Stimulated activated CD8-positive, alpha-beta memory T cell treated with anti-CD3 and anti-CD28 coated beads, Interleukin-7, amount 100 ng/mL, for 24 hours (primary cell): ENCODE measurements around the gene RNF141.
A peak's percentile ranks its signal among the peaks of the same experiment; 100 is the strongest.

ENCODE experiments used
- DNase-seq: peaks from one replicate; pipeline ENCODE4 v3.0.0-alpha.2; 2020; ENCODE audit warnings: low read depth

RNF141 gene, protein sequence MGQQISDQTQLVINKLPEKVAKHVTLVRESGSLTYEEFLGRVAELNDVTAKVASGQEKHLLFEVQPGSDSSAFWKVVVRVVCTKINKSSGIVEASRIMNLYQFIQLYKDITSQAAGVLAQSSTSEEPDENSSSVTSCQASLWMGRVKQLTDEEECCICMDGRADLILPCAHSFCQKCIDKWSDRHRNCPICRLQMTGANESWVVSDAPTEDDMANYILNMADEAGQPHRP

DNA sequence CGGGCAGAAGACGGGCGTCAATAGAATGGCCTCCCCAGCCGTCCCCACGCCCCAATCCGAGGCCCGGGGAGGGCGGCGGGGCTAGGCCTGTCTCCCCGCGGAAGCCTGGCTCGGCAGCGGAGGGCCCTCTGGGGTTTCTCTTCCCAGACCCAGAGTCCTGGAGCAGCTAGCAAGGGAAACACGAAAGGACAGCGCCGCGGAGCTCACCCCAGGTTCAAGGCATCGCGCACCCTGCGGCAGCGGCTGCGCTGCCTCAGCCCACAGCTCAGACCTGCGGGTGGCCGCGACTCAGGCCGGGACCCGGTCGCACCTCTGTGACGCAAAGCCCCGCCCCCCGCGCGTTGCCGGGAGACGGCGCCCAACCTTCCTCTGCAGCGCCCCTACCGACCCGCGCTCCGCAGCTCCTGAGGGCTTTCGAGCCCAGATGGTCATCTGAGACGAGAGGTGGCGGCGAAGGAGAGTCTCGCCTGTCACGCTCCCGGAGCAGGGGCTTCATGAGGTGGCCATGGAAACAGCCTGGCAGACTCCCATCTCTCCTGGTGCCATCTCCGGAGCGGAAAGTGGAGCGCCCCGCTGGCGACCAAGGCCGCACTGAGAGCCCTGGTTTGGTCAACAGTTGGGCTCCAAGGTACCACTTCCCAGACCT, at the start of gene RNF141:
Gene RNF141, minus strand, starts transcription at position 273 of the 646 bp plus-strand sequence. CDS start 7,029 bp downstream, outside the sequence.
- DNase-seq = peak; percentile 96

GRCh38 chr11:10590218-10590915, 49.4 kb upstream of the RNF141 start:
- DNase-seq = no peak

- no peak for DNase-seq
These were observed 47.9 kb upstream of the RNF141 start for GRCh38 chr11:10588904-10589303.

DNA sequence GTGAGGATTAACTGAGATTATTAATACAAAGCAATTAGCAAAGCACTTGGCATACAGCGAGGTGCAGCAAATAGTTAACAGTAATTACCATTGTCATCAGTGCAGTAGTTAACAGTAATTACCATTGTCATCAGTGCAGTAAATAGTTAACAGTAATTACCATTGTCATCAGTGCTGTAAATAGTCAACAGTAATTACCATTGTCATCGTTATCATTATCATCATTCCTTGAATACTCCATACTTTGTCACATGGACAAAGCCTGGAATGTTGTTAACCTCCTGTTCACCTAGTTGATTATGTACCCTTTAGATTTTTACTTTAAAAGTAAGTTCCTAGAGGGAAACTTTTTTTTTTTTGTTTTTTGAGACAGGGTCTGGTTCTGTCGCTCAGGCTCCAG, 47.0 kb upstream of the RNF141 start:
- DNase-seq = no peak

DNA sequence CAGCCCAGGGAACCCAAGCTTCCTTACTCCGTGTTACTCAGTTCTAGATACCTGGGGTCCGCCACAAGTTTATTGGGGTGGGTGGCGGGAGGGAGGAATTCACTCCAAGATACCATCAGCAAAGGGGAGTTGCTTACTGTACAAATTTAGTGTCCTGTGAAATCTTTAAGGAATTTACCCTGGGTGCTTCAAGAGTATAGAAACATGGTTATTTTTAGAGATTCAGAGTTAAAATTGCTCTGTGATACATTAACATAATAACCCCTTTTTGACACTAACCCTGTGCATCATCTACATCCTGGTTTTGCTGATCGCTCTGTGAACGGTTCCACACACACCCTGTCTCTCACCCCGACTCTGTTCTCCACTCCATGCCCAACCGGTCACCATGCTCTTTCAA, 46.4 kb upstream of the RNF141 start:
- no peak for DNase-seq

DNA sequence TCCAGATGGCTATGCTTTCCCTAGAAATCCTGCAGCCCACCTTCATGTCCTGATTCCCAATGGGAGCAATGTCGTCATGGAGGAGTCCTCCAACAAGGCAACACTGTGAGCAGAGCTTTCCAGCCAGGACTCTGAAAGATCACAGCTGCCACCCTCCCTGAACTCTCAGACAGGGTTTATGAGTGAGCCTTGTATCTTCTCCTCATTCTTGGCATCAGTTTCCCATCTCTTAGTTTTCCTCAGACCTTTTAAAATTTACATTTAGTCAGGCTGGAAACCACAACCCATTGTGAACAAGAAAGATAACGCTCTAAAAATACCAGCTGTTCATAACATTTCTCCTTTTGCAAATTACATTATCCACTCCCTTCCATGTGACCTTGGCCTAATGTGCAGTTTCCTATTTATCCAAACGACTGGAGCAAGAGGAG, 43.1 kb upstream of the RNF141 start:
- DNase-seq = no peak

- no peak for DNase-seq
These were observed 40.6 kb upstream of the RNF141 start for GRCh38 chr11:10581481-10582019.

GRCh38 chr11:10580623-10581022, 39.6 kb upstream of the RNF141 start:
- DNase-seq = no peak

GRCh38 chr11:10579700-10580099, 38.7 kb upstream of the RNF141 start:
- no peak for DNase-seq

DNA sequence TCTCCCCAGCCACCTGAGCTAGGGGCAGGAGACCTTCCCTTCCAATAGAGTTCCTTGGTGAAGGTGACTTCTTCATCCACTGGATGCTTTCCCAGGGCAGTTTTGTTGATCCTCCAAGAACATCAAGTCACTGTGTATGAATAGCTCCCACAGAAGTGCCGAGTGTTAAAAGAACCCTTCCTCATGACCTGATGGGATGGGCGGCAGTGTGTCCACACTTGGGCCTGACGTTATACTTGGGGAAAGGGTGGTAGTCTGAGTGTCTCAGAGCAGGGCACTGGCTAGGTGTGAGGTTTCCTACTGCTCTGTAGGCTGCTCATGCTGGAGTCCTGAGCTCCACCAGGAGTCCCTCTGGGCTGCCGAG, 35.0 kb upstream of the RNF141 start:
- DNase-seq = no peak

DNA sequence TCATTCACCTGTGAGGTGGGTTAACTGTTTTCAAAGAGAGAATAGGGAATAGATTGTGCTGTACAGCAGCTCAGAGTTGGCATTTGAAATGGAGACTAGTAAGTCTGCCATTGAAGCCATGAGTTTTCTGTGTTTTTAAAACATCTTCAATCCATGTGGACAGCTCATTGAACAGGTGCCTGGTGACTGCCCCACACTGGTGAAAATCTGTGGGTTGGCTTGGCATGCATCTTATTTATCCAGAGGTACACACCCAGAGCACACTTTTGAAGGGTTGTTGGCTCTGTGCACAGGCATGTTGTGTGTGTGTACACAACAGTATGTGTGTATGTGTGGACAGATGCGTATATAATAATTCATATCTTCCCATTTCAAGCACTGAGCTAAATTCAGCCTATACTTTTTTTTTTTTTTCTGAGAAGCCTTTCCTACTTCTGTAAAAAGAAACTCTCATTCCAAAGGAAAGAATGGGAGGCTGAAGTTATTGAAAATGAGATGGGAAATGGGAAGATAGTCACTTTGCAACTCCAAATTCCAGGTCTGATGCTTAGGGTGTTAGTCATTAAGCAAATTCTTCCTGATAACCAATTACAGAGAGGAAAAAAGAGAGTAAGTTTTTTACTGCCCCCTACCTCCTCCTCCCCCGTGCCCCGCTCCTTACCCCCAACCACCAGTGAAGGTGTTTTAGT, 34.5 kb upstream of the RNF141 start:
- no peak for DNase-seq

GRCh38 chr11:10573556-10573955, 32.6 kb upstream of the RNF141 start:
- no peak for DNase-seq

DNA sequence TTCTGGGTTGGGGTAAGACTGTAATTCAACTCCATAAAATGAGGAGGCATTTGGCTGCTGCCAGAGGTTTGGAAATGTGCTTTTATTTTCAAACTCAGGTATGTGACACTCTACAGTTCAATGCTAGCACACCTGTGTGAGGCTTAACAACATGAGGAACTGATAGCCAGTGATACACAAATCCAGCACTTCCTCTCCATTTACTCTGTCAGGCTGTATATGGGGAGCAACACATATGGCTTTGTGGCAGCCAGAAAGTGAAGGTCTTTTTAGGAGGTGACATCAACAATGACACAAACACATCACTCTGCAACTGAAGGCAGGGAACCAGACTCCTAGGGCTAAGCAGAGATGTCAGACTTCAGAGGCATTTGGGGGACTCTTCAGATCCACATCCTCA, 32.0 kb upstream of the RNF141 start:
- DNase-seq = no peak

GRCh38 chr11:10572533-10572932, 31.5 kb upstream of the RNF141 start:
- no peak for DNase-seq

GRCh38 chr11:10568486-10568941, 27.5 kb upstream of the RNF141 start, which contains the start of gene LYVE1:
Gene LYVE1 (minus strand): TSS chr11:10568665. CDS start chr11:10568532, 133 bp downstream.
- no peak for DNase-seq

DNA sequence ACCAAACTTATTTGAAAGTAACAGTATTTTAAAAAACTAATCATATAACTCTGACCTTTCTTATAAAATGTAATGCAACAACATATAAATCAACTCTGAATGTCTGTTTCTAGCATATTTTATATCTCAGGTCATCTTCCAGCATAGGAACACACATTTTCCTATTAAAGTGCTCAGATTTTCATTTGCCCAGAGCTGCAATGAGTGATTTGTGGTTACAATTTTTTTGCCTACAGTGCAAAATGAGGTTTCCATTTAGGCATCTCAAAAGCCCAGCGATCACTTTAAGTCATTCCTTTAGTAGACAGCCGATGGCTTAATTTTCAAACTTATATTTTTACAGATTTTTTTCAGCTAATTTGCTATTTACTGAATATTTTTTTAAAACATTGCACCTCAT, 26.5 kb upstream of the RNF141 start:
- DNase-seq = no peak

DNA sequence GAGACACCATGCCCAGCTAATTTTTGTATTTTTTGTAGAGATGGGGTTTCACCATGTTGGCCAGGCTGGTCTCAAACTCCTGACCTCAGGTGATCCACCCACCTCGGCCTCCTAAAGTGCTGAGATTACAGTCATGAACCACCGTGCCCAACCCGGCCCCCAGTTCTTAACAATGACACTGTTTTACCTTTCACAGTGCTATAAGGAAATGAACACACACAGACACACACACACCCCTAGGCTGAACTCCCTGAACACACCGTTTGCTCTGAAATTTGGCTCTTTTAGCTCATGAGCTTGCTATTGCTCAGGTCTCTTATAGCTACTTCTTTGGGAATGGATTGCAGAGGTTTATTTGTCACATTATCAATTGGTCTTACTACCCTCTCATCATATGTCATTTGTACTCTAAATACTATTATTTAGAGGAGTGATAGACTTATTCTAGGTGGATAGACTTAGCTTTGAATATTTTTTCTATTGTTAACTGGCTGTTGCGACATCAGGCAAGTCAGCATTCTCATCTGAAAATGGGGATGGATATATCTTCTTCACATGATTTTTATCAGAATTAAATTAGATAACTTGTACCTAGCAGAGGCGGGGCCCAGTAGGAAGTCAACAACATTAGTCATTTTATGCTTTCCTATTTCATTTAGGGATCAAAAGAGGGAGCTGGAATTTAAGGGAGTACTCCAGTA, 25.4 kb upstream of the RNF141 start:
- DNase-seq = no peak

DNA sequence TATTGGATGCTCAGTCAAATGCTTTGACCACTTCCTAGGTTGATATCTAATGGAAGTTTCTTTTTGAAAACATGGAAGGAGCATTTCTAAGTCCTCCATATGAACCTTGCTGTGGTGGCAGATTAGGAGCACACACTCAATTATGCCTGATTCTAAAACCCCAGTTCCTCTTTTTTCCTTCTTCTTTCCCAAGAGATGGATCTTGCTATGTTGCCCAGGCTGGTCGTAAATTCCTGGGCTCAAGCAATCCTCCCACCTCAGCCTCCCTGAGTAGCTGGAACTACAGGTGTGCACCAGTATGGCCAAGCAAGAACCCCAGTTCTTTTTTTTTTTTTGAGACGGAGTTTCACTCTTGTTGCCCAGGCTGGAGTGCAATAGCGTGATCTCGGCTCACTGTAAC, 24.5 kb upstream of the RNF141 start:
- no peak for DNase-seq

GRCh38 chr11:10564696-10565318, 23.8 kb upstream of the RNF141 start:
- no peak for DNase-seq

DNA sequence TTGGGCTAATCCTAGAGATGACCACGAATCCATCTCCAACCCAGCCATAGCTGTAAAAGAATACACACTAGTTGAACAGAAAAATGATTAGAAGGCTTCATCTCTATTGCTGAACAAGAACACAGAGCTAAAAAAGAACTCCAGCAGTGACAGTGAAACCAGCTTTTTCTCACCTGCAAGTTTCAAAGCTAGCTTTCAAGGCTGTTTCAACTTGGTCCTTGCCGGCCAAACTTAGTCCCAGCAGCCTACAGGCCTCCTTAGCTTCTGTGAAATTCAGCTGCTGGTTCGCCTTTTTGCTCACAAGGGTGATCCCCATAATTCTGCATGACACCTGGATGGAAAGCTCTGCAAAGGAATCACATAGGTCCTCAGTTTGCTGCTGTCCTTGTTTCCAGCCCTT, 23.0 kb upstream of the RNF141 start:
- no peak for DNase-seq

DNA sequence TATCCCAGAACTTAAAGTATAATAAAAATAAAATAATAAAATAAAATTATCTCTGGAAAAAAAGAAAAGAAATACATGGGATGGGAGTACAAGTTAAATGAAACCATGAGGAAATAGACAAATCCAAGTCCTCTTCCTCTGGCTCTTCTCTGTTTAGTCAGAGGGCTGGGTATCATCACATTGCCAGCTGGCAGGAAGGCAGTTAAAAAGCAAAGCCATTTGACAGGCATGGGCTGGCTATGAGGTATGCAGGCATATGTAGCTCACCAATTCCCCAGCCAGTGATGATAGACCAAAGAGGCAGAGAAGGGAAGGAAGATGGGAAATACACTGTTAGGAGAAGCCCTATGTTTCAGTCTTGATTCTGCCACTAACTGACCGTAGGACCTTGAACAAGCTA, 21.0 kb upstream of the RNF141 start:
- DNase-seq = no peak
